HG03460 (cell line): Measurements from ENCODE around the gene OGFR.

ENCODE experiments used
- ATAC-seq: cut with Tn5 transposase; IDR thresholded peaks from one replicate; pipeline ENCODE4 v1.9.1; 2021; ENCODE audit not compliant: unreplicated experiment

The OGFR gene, protein sequence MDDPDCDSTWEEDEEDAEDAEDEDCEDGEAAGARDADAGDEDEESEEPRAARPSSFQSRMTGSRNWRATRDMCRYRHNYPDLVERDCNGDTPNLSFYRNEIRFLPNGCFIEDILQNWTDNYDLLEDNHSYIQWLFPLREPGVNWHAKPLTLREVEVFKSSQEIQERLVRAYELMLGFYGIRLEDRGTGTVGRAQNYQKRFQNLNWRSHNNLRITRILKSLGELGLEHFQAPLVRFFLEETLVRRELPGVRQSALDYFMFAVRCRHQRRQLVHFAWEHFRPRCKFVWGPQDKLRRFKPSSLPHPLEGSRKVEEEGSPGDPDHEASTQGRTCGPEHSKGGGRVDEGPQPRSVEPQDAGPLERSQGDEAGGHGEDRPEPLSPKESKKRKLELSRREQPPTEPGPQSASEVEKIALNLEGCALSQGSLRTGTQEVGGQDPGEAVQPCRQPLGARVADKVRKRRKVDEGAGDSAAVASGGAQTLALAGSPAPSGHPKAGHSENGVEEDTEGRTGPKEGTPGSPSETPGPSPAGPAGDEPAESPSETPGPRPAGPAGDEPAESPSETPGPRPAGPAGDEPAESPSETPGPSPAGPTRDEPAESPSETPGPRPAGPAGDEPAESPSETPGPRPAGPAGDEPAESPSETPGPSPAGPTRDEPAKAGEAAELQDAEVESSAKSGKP

DNA sequence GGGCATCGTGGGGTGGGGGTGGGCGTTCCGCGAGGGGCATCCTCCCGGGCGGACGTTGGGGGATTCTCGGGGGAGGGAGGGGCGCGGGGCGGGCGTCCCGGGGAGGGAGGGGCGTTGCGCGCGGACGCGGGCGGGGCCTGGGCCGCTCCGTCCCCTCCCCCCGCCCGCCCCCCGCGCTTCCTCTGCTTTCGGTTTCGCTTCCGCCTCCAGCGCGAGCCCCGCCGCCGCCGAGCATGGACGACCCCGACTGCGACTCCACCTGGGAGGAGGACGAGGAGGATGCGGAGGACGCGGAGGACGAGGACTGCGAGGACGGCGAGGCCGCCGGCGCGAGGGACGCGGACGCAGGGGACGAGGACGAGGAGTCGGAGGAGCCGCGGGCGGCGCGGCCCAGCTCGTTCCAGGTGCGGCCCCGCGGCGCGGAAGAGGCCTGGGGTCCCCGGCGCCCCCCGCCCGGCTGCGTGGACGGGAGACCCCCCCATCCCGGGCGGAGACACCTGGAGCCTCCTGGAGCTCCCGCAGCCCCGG is at the start of gene OGFR:
Gene OGFR, plus strand, starts transcription at position 209 of the 528 bp plus-strand sequence. Its CDS starts 25 bp downstream, at position 234.
- no peak for ATAC-seq

GRCh38 chr20:62754991-62755356 is 49.7 kb upstream of the OGFR start:
- no peak for ATAC-seq

DNA sequence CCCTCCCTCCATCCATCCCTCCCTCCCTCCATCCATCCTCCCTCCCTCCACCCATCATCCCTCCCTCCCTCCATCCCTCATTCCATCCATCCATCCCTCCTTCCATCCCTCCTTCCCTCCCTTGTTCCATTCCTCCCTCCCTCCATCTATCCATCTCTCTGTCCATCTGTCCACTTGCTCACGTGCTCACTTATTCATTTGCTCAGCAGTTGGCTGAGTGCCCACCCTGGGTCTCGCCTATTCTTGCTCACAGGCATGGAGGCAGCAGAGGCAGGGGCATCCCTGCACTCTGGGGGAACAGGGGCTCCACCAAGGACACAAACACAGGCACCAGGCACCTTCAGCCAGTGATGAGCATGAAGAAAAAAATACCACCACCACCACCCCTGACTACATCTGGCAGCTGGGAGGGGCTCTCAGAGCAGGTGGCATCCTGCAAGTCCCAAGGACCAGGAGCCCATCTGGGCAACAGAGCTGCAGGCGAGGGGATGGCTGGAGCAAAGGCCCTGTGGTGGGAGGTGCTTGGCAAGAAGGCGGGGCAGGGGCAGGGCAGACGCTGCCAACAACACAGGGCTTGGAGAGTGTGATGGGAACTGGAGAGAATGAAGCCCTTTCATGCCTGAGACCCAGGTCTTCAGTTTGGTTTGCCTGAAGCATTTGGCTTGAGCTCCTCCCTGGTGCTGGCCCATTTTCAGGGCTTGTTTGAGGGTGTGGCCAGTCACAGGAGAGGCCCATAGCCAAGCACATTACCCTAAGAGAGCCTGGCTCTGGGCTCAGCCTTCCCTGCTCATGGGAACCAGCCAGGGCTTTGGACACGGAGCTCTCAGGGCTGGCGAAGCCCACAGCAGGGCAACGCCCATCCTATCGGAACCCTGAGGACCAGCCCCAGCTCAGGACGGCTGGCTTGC is 48.6 kb upstream of the OGFR start:
- ATAC-seq = no peak

GRCh38 chr20:62758226-62758912 is 46.3 kb upstream of the OGFR start:
- no peak for ATAC-seq

DNA sequence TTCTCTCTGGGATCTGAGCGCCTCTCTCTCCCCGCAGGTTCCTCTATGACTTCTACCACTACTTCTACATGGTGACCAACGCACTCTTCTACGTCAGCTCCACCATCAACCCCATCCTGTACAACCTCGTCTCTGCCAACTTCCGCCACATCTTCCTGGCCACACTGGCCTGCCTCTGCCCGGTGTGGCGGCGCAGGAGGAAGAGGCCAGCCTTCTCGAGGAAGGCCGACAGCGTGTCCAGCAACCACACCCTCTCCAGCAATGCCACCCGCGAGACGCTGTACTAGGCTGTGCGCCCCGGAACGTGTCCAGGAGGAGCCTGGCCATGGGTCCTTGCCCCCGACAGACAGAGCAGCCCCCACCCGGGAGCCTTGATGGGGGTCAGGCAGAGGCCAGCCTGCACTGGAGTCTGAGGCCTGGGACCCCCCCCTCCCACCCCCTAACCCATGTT is 44.6 kb upstream of the OGFR start:
- no peak for ATAC-seq

DNA sequence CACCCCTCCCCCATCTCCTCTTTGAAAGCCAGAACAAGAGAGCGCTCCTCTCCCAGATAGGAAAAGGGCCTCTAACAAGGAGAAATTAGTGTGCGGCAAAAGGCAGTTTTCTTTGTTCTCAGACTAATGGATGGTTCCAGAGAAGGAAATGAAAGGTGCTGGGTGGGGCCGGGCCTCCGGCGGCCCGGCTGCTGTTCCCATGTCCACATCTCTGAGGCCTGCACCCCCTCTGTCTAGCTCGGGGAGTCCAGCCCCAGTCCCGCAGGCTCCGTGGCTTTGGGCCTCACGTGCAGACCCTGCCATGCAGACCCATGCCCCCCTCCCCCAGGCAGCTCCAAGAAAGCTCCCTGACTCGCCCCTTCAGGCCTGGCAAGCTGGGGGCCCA is 44.2 kb upstream of the OGFR start:
- no peak for ATAC-seq

GRCh38 chr20:62760856-62761758 is 43.5 kb upstream of the OGFR start:
- no peak for ATAC-seq

DNA sequence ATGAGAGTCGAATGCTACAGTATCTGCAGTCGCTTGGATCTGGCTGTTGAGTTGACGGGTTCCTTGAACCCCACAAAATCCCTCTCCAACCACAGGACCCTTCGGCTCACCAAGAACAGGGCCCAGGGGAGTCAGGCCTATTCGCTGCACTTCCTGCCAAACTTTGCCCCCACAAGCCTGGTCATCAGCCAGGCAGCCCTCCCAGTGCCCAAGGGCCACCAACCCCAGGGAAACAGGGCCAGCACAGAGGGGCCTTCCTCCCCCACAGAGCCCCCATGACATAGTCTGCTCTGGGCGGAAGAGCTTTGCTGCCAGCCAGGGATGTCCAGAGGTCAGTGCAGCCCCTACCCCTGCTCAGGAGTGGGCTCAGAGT is 42.9 kb upstream of the OGFR start:
- ATAC-seq = no peak

GRCh38 chr20:62762376-62762775 is 42.3 kb upstream of the OGFR start:
- ATAC-seq = no peak

GRCh38 chr20:62762801-62763368 is 41.8 kb upstream of the OGFR start:
- ATAC-seq = no peak

DNA sequence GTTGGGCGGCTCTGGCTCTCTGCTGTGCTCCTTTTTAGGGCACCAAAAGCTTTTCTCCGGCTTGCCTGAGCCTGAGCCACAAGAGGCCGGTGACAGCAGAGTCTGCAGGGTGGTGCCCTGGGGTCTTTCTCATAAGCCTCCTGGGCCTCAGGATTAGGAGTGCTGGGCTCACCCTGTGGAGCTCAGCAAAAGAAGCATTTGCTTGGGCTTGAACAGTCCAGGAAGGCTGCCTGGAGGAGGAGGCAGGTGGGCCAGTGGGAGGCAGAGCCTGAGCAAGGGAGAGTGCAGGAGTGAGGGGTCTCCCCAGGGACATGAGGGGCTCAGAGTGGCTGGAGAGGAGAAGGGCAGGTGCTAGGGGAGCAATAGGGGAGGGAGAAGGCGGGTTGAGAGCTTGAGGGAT is 41.2 kb upstream of the OGFR start:
- ATAC-seq = no peak

GRCh38 chr20:62764156-62764935 is 40.3 kb upstream of the OGFR start:
- ATAC-seq = no peak

GRCh38 chr20:62765021-62765420 is 39.6 kb upstream of the OGFR start:
- ATAC-seq = no peak

- no peak for ATAC-seq
Measured at GRCh38 chr20:62765432-62766070, 39.1 kb upstream of the OGFR start.

DNA sequence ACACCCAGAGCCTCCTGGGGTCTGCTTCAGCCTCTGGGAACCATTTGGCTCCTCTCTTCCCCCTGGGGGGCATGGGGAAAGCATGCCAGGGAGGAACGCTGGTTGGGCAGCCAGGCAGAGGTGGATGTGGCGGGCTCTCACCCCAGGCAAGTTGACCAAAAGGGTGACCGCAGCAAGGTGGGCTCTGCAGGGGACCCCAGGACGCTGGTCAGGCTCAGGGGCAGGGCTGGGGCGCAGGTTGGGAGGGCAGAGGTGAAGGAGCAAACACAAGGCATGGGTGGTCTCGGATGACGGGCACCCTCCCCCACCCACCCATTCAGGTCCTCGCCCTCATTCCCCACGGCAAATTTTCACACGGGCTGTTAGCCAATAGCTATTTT is 38.6 kb upstream of the OGFR start:
- ATAC-seq = no peak

DNA sequence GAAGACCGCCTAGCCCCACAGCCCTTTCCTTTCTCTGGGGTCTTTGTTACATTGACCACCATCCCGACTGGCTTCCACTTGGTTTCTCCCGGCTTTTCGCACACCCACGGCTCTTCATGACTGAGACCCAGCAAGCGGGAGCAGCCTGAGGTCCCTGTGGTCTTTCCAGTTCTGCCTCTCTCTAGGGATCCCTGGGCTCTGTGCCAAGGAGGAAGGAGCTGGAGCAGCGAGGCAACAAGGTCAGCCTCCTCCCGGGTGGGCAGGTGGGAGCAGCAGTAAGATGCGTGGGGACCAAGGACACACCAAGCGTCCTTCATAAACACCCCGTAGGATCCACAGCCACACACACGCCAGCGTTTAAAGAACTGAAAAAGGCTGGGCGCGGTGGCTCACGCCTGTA is 37.9 kb upstream of the OGFR start:
- no peak for ATAC-seq

DNA sequence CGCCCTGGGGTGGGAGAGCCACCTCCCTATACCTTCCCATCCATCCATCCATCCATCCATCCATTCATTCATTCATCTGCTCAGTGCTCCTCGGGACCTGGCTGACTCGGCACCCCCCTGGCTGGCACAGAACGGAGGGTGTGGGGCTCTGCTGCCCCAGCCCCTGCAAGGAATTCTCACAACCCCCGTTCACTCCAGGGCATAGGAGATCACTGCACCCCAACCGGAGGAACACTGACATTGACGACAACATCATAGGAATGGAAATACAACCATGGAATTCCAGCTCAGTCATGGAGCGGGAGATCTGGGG is 36.4 kb upstream of the OGFR start:
- no peak for ATAC-seq

GRCh38 chr20:62768551-62769287 is 35.9 kb upstream of the OGFR start:
- no peak for ATAC-seq
